ENCODE results near the gene MED8. TPM values are rescaled to one million over a fixed set of nuclear protein-coding genes. Genes with fewer than 3 reads are reported as not detected.
A peak's percentile ranks its signal among the peaks of the same experiment; 100 is the strongest.

The MED8 gene
- total RNA-seq, 2 donors from 2014 or later = 18.8 to 21.3 TPM

DNA sequence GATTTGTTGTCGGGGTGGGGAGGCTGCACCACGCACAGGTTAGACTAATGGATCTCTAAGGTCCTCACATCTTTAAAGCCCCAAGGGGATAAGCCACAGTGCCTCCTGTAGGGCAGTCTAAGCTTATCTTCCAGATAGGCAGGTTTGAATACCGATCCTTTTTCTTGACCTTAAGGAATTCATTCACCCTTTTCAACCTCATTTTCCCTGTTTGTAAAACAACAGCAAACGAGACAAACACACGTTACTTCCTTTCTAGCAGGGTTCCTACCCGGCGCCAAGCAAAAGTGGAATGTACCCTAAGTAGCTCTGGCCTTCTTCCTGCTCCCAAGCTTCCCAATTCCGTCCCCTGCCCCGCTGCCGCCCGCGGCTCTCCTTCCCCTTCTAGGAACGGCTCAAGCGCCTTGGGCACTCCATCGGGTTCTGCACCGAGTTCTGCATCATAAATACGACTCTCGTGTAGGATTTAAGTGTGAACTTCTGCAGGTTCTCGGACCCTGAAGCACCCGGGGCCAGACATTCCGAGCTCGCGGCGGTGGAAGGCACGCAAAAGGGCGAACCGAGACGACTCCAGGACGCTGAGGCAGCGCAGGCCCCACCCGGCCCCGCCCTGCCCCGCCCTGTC, 31.4 kb downstream of the MED8 start:
- Histone ChIP-seq H3K27ac (peak overlapping the region; percentile 90 to 95), H3K27me3 (no peaks in the 10 kb centered on the region), H3K9me3 (no peaks in the 10 kb centered on the region), H3K4me3 (peak overlapping the region; percentile 63 to 73), H3K36me3 (peaks cover 16% of the 10 kb centered on the region), H3K4me1 (peaks cover 0 to 14% of the 10 kb centered on the region in 2 donors)
- TF ChIP-seq, protein P1, sequence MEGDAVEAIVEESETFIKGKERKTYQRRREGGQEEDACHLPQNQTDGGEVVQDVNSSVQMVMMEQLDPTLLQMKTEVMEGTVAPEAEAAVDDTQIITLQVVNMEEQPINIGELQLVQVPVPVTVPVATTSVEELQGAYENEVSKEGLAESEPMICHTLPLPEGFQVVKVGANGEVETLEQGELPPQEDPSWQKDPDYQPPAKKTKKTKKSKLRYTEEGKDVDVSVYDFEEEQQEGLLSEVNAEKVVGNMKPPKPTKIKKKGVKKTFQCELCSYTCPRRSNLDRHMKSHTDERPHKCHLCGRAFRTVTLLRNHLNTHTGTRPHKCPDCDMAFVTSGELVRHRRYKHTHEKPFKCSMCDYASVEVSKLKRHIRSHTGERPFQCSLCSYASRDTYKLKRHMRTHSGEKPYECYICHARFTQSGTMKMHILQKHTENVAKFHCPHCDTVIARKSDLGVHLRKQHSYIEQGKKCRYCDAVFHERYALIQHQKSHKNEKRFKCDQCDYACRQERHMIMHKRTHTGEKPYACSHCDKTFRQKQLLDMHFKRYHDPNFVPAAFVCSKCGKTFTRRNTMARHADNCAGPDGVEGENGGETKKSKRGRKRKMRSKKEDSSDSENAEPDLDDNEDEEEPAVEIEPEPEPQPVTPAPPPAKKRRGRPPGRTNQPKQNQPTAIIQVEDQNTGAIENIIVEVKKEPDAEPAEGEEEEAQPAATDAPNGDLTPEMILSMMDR (IDR thresholded peaks at IDR 0.05) = peak in 1 of 2 donors; percentile 44
- no peak for DNase-seq (ENCODE audit: low spot score)

DNA sequence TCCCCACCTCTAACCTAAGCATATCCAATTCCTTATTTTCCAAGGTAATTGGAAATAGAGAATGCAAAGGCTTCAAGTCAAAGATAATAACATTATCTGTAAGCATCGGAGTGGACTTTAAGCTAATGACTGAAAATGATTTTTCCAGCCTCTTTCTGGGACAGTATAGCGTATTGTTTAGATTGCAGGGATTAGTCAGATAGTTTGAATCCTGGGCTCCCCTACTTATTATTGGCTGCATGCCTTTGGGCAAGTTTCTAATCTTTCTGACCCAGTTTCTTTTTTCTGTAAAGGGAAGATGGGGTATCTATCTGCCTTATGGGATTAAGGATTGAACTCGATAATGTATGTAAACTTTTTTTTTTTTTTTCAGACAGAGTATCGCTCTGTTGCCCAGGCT, 32.3 kb downstream of the MED8 start:
- H3K27me3 ChIP-seq = no peaks in the 10 kb centered on the region
- peaks cover 7% of the 10 kb centered on the region for H3K36me3 ChIP-seq
- TF ChIP-seq, protein P1 (IDR thresholded peaks at IDR 0.05) = no peak
- peak overlapping the region in 1 of 2 donors; percentile 95 for H3K27ac ChIP-seq
- no peak overlapping the region for H3K4me3 ChIP-seq
- no peaks in the 10 kb centered on the region for H3K9me3 ChIP-seq
- peaks cover 0 to 14% of the 10 kb centered on the region in 2 donors for H3K4me1 ChIP-seq
- no peak for DNase-seq (ENCODE audit: low spot score)

DNA sequence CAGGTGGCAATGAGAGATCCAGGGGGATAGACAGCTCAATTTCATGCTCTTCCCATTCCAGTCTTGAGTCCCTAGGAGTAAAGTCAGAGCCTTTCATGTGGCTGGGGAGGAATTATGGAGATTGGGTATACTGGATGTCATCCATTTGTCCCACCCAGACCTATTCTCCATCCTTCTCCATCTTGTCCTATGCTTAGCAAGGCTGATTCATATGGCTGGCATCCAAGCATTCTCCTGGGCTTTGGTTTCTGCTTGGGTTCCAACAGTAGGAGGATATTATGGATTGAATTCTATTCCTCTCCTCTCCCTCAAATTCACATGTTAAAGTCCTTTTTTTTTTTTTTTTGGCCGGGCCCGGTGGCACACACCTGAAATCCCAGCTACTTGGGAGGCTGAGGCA, 34.7 kb downstream of the MED8 start:
- TF ChIP-seq, protein P1 (IDR thresholded peaks at IDR 0.05) = no peak
- no peaks in the 10 kb centered on the region for H3K9me3 ChIP-seq
- H3K4me3 ChIP-seq = no peak overlapping the region
- H3K27me3 ChIP-seq = no peaks in the 10 kb centered on the region
- no peak for DNase-seq (ENCODE audit: low spot score)
- no peaks in the 10 kb centered on the region for H3K36me3 ChIP-seq
- peaks cover 0 to 19% of the 10 kb centered on the region in 2 donors for H3K4me1 ChIP-seq
- no peak overlapping the region for H3K27ac ChIP-seq

DNA sequence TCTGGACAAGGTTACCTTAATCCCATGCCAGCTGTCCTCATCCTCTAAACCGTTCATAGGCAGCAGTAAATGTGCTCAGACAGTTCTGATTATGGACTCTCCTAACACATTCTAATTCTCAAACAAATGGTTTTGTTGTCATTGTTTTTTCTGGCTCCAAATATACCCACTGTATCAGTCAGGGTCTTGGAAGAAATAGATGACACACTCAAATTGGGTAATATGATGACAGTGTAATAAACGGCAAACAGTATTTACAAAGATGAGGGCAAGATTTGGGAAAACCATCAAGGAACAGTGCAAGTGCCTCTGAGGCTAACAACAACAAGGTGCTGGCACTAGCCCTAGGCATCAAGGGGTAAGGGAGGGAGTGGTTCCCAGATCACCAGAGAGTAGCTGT, 35.1 kb downstream of the MED8 start:
- H3K27me3 ChIP-seq = no peaks in the 10 kb centered on the region
- no peak for DNase-seq (ENCODE audit: low spot score)
- no peaks in the 10 kb centered on the region for H3K9me3 ChIP-seq
- H3K4me3 ChIP-seq = no peak overlapping the region
- TF ChIP-seq, protein P1 (IDR thresholded peaks at IDR 0.05) = no peak
- H3K4me1 ChIP-seq = peaks cover 0 to 22% of the 10 kb centered on the region in 2 donors
- H3K27ac ChIP-seq = no peak overlapping the region
- H3K36me3 ChIP-seq = no peaks in the 10 kb centered on the region

DNA sequence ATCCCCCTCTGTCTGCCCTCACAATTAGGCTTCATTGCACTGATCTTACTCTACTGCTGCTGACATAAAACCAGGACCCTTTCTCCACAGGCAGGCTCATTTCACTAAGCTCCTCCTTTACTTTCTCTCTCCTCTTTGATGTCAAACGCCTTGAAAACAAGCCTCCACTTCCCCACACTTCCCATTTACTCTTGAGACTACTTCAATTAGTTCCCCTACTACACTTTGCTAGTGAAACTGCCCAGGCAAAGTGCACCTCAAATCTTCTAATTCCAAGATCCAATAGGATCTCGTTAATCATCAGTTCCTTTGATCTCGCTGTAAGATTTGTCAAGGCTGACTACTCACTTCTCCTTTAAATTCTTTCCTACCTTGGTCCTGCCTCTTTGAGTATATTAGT, 36.7 kb downstream of the MED8 start:
- Histone ChIP-seq H3K4me1 (peaks cover 0 to 25% of the 10 kb centered on the region in 2 donors), H3K9me3 (no peaks in the 10 kb centered on the region), H3K27ac (no peak overlapping the region), H3K4me3 (no peak overlapping the region), H3K36me3 (no peaks in the 10 kb centered on the region), H3K27me3 (no peaks in the 10 kb centered on the region)
- DNase-seq (ENCODE audit: low spot score) = no peak
- TF ChIP-seq, protein P1 (IDR thresholded peaks at IDR 0.05) = no peak

DNA sequence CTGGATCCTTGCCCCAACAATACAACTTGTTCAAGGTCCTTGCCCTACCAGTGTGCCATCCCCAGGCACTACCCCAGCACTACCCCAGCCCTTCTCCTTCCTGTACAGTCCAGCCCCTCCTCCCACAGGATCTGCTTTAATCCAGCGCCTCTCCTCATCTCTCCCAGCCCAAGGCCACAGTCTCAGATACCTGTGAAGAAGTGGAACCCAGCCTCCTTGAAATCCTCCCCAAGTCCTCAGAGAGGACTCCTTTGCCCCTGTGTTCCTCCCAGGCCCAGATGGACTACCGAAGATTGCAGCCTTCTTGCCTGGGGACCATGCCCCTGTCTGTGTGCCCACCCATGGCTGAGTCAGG, 37.3 kb downstream of the MED8 start:
- Histone ChIP-seq H3K27ac (no peak overlapping the region), H3K4me1 (peaks cover 0 to 24% of the 10 kb centered on the region in 2 donors), H3K36me3 (no peaks in the 10 kb centered on the region), H3K9me3 (no peaks in the 10 kb centered on the region), H3K27me3 (no peaks in the 10 kb centered on the region), H3K4me3 (no peak overlapping the region)
- TF ChIP-seq, protein P1 (IDR thresholded peaks at IDR 0.05) = no peak
- no peak for DNase-seq (ENCODE audit: low spot score)

Data from right atrium auricular region (tissue), 2 donors.